SK-N-SH (cell line): ENCODE data around the gene TAP1. TPM values are rescaled to one million over a fixed set of nuclear protein-coding genes. Genes with fewer than 3 reads are reported as not detected.

Experiments
- CTCF ChIA-PET: fragments of 300-600, 350-600 bp; formaldehyde crosslinking; extraction: SDS; loops from one replicate; lab custom pipeline; 2021; lab: Yijun Ruan, JAX
- POLR2A ChIA-PET: fragments of 350-600 bp; sonication (Branson Sonifier 250); formaldehyde crosslinking; extraction: SDS; loops from one replicate; lab custom pipeline; 2020; ENCODE audit warnings: antibody characterized with exemption, inconsistent platforms; lab: Yijun Ruan, JAX
- DNase-seq: peaks from one replicate; pipeline ENCODE4 v3.0.0; 2012
- H2AFZ ChIP-seq: fragments of 200-600 bp; sonication (generic); 2 replicates; pipeline ENCODE4 v1.8.1; 2016; ENCODE audit warnings: antibody characterized with exemption, mild to moderate bottlenecking, low read depth
- H3F3A ChIP-seq: fragments of 200-600 bp; sonication (generic); replicated peaks from 2 replicates; pipeline ENCODE3; 2016; ENCODE audit warnings: antibody characterized with exemption, mild to moderate bottlenecking; ENCODE audit not compliant: insufficient read depth
- H3K27ac ChIP-seq, 2 experiments: fragments of 200-500 bp in 1 of 2; fragments of 200-600 bp in 1 of 2; sonication (Bioruptor generic) in 1 of 2; sonication (generic), shearing (Covaris generic) in 1 of 2; 2 replicates each; pipeline versions ENCODE4 v1.5.1 to v1.6.1; 2014 to 2016; ENCODE audit warnings: low read depth in 2 of 2, inconsistent platforms in 1 of 2, low read length in 1 of 2, mild to moderate bottlenecking in 1 of 2, mixed read lengths in 1 of 2
- H3K27me3 ChIP-seq: fragments of 200-600 bp; sonication (generic), shearing (Covaris generic); 2 replicates; pipeline ENCODE4 v1.6.1; 2016; ENCODE audit warnings: mixed run types; ENCODE audit not compliant: insufficient read depth
- H3K36me3 ChIP-seq, 2 experiments: fragments of 200-500 bp in 1 of 2; fragments of 200-600 bp in 1 of 2; sonication (Bioruptor generic) in 1 of 2; sonication (generic) in 1 of 2; replicated peaks in 1 of 2; 2 replicates each; pipeline versions ENCODE3 to v1.5.1; 2014 to 2016; ENCODE audit warnings: low read length in 1 of 2, mild to moderate bottlenecking in 1 of 2; ENCODE audit not compliant: insufficient read depth in 2 of 2, control insufficient read depth in 1 of 2
- H3K4me1 ChIP-seq, 2 experiments: fragments of 200-500 bp in 1 of 2; fragments of 200-600 bp in 1 of 2; sonication (Bioruptor generic) in 1 of 2; sonication (generic), shearing (Covaris generic) in 1 of 2; 2 replicates each; pipeline versions ENCODE4 v1.5.1 to v1.6.1; 2014 to 2016; ENCODE audit warnings: low read depth in 1 of 2, low read length in 1 of 2, mixed run types in 1 of 2; ENCODE audit not compliant: insufficient read depth in 2 of 2, control insufficient read depth in 1 of 2
- H3K4me2 ChIP-seq: fragments of 200-600 bp; sonication (generic), shearing (Covaris generic); 2 replicates; pipeline ENCODE4 v1.6.1; 2017; ENCODE audit warnings: mixed run types
- H3K4me3 ChIP-seq, 2 experiments: fragments of 200-500 bp in 1 of 2; fragments of 200-600 bp in 1 of 2; sonication (Bioruptor generic) in 1 of 2; sonication (generic), shearing (Covaris generic) in 1 of 2; 2 replicates each; pipeline versions ENCODE4 v1.5.1 to v1.8.1; 2014 to 2016; ENCODE audit warnings: low read depth in 2 of 2, inconsistent platforms in 1 of 2, low read length in 1 of 2, mild to moderate bottlenecking in 1 of 2, mixed read lengths in 1 of 2, moderate library complexity in 1 of 2
- H3K79me2 ChIP-seq: fragments of 200-600 bp; sonication (generic); 2 replicates; pipeline ENCODE4 v1.8.1; 2017; ENCODE audit warnings: mild to moderate bottlenecking; ENCODE audit not compliant: insufficient read depth
- H3K9ac ChIP-seq: fragments of 200-600 bp; sonication (generic); 2 replicates; pipeline ENCODE4 v1.6.1; 2017; ENCODE audit warnings: mixed run types
- H3K9me2 ChIP-seq: fragments of 200-600 bp; sonication (generic); 2 replicates; pipeline ENCODE4 v1.6.1; 2017; ENCODE audit warnings: mixed run types
- H3K9me3 ChIP-seq: fragments of 200-600 bp; sonication (generic); 2 replicates; pipeline ENCODE4 v1.6.1; 2017; ENCODE audit warnings: mixed run types, mild to moderate bottlenecking, moderate library complexity
- H4K20me1 ChIP-seq: fragments of 200-600 bp; sonication (generic); 2 replicates; pipeline ENCODE4 v1.6.1; 2017; ENCODE audit warnings: mild to moderate bottlenecking, mixed run types; ENCODE audit not compliant: insufficient read depth
- CTCF ChIP-seq: fragments of 200-600 bp; sonication (generic); IDR thresholded peaks from 2 replicates; pipeline ENCODE4 v1.6.1; 2017; ENCODE audit warnings: antibody characterized with exemption, mild to moderate bottlenecking, moderate library complexity
- FOSL2 ChIP-seq: IDR thresholded peaks from 2 replicates; pipeline ENCODE4 v1.4.0; 2012; ENCODE audit warnings: low read depth, mild to moderate bottlenecking, moderate library complexity, borderline replicate concordance
- FOXJ3 ChIP-seq: sonication (generic); formaldehyde crosslinking; IDR thresholded peaks from 2 replicates; pipeline ENCODE4 v1.5.1; 2020; ENCODE audit warnings: mild to moderate bottlenecking, missing genetic modification reagents
- FOXM1 ChIP-seq: IDR thresholded peaks from 2 replicates; pipeline ENCODE4 v1.4.0; 2012; ENCODE audit warnings: low read depth, mild to moderate bottlenecking
- GABPA ChIP-seq: IDR thresholded peaks from 2 replicates; pipeline ENCODE4 v1.4.0; 2012; ENCODE audit warnings: low read depth, mild to moderate bottlenecking
- GATA2 ChIP-seq: sonication (generic); formaldehyde crosslinking; IDR thresholded peaks from 2 replicates; pipeline ENCODE4 v1.5.0; 2020; ENCODE audit warnings: mild to moderate bottlenecking, missing genetic modification reagents
- IRF3 ChIP-seq: fragments of 150-350 bp; IDR thresholded peaks from 2 replicates; pipeline ENCODE4 v1.6.1; 2016; ENCODE audit warnings: mild to moderate bottlenecking, low read depth, low read length
- MAX ChIP-seq: IDR thresholded peaks from 2 replicates; pipeline ENCODE4 v1.4.0; 2012; ENCODE audit warnings: low read depth
- MEF2A ChIP-seq: IDR thresholded peaks from 2 replicates; pipeline ENCODE4 v1.4.0; 2012; ENCODE audit warnings: low read depth, borderline replicate concordance
- MXI1 ChIP-seq: IDR thresholded peaks from 2 replicates; pipeline ENCODE4 v1.6.1; 2012; ENCODE audit warnings: mild to moderate bottlenecking, low read depth, low read length, improper control_type of control experiment
- RAD21 ChIP-seq: IDR thresholded peaks from 2 replicates; pipeline ENCODE4 v1.6.1; 2012; ENCODE audit warnings: mild to moderate bottlenecking, low read length
- RCOR1 ChIP-seq: fragments of 150-350 bp; IDR thresholded peaks from 2 replicates; pipeline ENCODE4 v1.6.1; 2017; ENCODE audit warnings: antibody characterized with exemption, low read length
- REST ChIP-seq: IDR thresholded peaks from 2 replicates; pipeline ENCODE4 v1.6.1; 2012; ENCODE audit warnings: mild to moderate bottlenecking, low read depth, low read length, moderate library complexity
- TAF1 ChIP-seq: IDR thresholded peaks from 2 replicates; pipeline ENCODE4 v1.6.1; 2012; ENCODE audit warnings: low read depth, mild to moderate bottlenecking, low read length, moderate library complexity, borderline replicate concordance
- TCF12 ChIP-seq: IDR thresholded peaks from 2 replicates; pipeline ENCODE4 v1.4.0; 2012
- TEAD4 ChIP-seq: IDR thresholded peaks from 2 replicates; pipeline ENCODE4 v1.4.0; 2012; ENCODE audit warnings: mild to moderate bottlenecking, borderline replicate concordance; ENCODE audit not compliant: insufficient read depth
- YY1 ChIP-seq: IDR thresholded peaks from 2 replicates; pipeline ENCODE4 v1.4.0; 2012; ENCODE audit warnings: low read depth, mild to moderate bottlenecking
- ZBTB33 ChIP-seq: IDR thresholded peaks from 2 replicates; pipeline ENCODE4 v1.4.0; 2012; ENCODE audit warnings: low read depth, borderline replicate concordance
- WGBS: methylation state at CpG from one replicate; pipeline ENCODE4 v1.1.6; 2017; ENCODE audit warnings: low lambda C conversion rate; 5-methylcytosine and 5-hydroxymethylcytosine counted together
- polyA plus RNA-seq, 3 experiments: library from polyadenylated mRNA; depleted of rRNA; stranded (reverse); fragments of >200 nt; gene quantifications; 2 replicates each; pipeline ENCODE4 v1.2.3, GENCODE V29; 2012

The TAP1 gene
- polyA plus RNA-seq, 1 of the 3 experiments (the other 2 are of a cell fraction): 31.1 TPM

GRCh38 chr6:32840604-32841246, 12.8 kb downstream of the TAP1 start:
- no peak overlapping the region for H2AFZ ChIP-seq
- peaks cover 0 to 20% of the 10 kb centered on the region in 2 experiments; a peak in 1 of 4 replicates for H3K4me1 ChIP-seq
- H3K27ac ChIP-seq: no peak overlapping the region
- no peaks in the 10 kb centered on the region for H3K79me2 ChIP-seq
- WGBS: 91% methylated on average over 9 of the region's 9 CpGs
- H3K27me3 ChIP-seq: no peaks in the 10 kb centered on the region
- no peak overlapping the region for H3K4me3 ChIP-seq
- H3K9ac ChIP-seq: no peak overlapping the region
- no peak overlapping the region for H3K4me2 ChIP-seq
- peaks cover 5 to 19% of the 10 kb centered on the region in 2 experiments for H3K36me3 ChIP-seq
- no peaks in the 10 kb centered on the region for H3K9me3 ChIP-seq
- TF ChIP-seq CTCF (no peak), MXI1 (no peak), MAX (no peak), IRF3 (no peak), TAF1 (no peak), FOXJ3 (CRISPR knock-in tag) (no peak)
- H3K9me2 ChIP-seq: no peaks in the 10 kb centered on the region
- no peaks in the 10 kb centered on the region for H4K20me1 ChIP-seq
- H3F3A ChIP-seq: peaks cover 8% of the 10 kb centered on the region
- POLR2A ChIA-PET: no interaction called here
- DNase-seq: no peak
- CTCF ChIA-PET: interaction anchor here (1.8 to 6.3 kb wide), 3 partner anchors 16 to 93 kb away, joined by 4 to 223 read pairs (median 128); partner anchors contain the start of genes PSMB9 and TAP1

GRCh38 chr6:32839356-32839755, 14.1 kb downstream of the TAP1 start:
- H3K9ac ChIP-seq: no peak overlapping the region
- no peak overlapping the region for H3K4me2 ChIP-seq
- POLR2A ChIA-PET: interaction anchor here (1.3 kb wide), 1 partner anchor 18 kb away, joined by 4 read pairs; no protein-coding TSS in a partner anchor
- H3K9me2 ChIP-seq: no peaks in the 10 kb centered on the region
- DNase-seq: no peak
- TF ChIP-seq ZBTB33 (no peak), RAD21 (no peak), GATA2 (CRISPR knock-in tag) (no peak), TEAD4 (no peak), MXI1 (no peak), REST (no peak), FOSL2 (no peak), MEF2A (no peak), RCOR1 (no peak), YY1 (no peak), FOXM1 (no peak), GABPA (no peak), TCF12 (no peak), TAF1 (no peak)
- H3K27me3 ChIP-seq: no peaks in the 10 kb centered on the region
- H3F3A ChIP-seq: peaks cover 8% of the 10 kb centered on the region
- 85% methylated on average over 15 of the region's 15 CpGs for WGBS
- H3K36me3 ChIP-seq: peaks cover 6 to 16% of the 10 kb centered on the region in 2 experiments
- H2AFZ ChIP-seq: no peak overlapping the region
- peak overlapping the region in 1 of 2 experiments; percentile 87; a peak in 2 of 4 replicates for H3K27ac ChIP-seq
- no peak overlapping the region for H3K4me3 ChIP-seq
- no peaks in the 10 kb centered on the region for H4K20me1 ChIP-seq
- no peaks in the 10 kb centered on the region for H3K79me2 ChIP-seq
- CTCF ChIA-PET: interaction anchor here (0.7 to 6.3 kb wide), 31 partner anchors 8 to 644 kb away, joined by 3 to 223 read pairs (median 5); partner anchors contain the start of genes HLA-DPA1, PSMB9 and TAP1
- H3K4me1 ChIP-seq: peaks cover 0 to 16% of the 10 kb centered on the region in 2 experiments; a peak in 1 of 4 replicates
- no peaks in the 10 kb centered on the region for H3K9me3 ChIP-seq
